Measurements from ENCODE around the gene SNRPA.

- TF ChIP-seq EZH2 (IDR thresholded peaks at IDR 0.05; ENCODE audit: low read depth), result no peak
- TF ChIP-seq, protein P1, sequence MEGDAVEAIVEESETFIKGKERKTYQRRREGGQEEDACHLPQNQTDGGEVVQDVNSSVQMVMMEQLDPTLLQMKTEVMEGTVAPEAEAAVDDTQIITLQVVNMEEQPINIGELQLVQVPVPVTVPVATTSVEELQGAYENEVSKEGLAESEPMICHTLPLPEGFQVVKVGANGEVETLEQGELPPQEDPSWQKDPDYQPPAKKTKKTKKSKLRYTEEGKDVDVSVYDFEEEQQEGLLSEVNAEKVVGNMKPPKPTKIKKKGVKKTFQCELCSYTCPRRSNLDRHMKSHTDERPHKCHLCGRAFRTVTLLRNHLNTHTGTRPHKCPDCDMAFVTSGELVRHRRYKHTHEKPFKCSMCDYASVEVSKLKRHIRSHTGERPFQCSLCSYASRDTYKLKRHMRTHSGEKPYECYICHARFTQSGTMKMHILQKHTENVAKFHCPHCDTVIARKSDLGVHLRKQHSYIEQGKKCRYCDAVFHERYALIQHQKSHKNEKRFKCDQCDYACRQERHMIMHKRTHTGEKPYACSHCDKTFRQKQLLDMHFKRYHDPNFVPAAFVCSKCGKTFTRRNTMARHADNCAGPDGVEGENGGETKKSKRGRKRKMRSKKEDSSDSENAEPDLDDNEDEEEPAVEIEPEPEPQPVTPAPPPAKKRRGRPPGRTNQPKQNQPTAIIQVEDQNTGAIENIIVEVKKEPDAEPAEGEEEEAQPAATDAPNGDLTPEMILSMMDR (conservative IDR thresholded peaks at IDR 0.05), result no peak
Observed at GRCh38 chr19:40736661-40737060, 14.3 kb upstream of the SNRPA start.
